Stimulated activated CD8-positive, alpha-beta memory T cell treated with anti-CD3 and anti-CD28 coated beads, Interleukin-4, amount 100 ng/mL, for 4 hours (primary cell): ENCODE data around the gene SNCG.
"Not testable (repeated sequence)": the region's sequence is repeated elsewhere in the genome, so short reads cannot be mapped to it uniquely, and the experiment has no call there.

ENCODE experiments used
- DNase-seq, 2 donors: peaks; one replicate each; pipeline ENCODE4 v3.0.0-alpha.2; 2020; ENCODE audit warnings: low read depth in 2 of 2, low spot score in 1 of 2

SNCG gene

GRCh38 chr10:86944907-86945306 is 13.5 kb upstream of the SNCG start:
- DNase-seq: no peak

DNA sequence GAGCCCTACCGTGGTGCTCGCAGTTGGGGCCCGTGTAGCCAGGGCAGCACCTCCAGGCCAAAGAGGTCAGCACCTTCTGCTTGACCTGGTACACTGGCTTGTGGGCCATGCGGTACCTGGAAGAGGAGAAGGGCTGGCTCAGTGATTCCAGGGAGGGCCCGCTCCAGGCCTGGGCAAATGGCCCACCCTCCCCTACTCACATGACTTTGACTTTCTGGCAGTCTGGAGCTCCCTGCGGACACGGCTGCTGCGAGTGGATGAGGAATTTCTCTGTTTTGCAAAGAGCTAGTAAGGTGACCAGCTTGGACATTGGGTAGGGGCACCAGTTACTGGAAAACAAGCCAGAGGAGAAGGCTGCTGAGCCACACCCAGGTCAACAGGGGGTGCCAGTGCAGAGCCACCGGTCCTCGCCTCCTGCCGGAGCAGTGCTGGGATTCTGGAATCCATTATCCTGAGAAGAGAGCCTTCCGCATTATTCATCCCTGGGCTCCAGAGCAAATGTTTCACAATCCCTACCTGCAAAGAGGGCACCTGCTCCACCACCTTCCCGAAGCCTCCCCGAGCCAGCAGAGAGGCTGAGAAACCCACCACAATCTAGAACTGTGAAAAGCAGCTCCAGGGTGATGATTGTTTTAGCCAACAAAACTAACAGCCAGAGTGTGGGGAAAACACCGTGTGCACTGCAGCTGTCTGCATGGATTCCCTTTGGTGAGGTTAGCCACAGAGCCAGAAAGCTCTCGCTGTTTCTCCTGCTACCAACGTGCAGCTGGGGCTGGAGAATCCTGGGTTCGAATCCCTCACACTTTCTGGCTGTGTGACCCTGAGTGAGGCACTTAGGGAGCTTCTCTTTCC is 12.8 kb upstream of the SNCG start:
- no peak for DNase-seq

DNA sequence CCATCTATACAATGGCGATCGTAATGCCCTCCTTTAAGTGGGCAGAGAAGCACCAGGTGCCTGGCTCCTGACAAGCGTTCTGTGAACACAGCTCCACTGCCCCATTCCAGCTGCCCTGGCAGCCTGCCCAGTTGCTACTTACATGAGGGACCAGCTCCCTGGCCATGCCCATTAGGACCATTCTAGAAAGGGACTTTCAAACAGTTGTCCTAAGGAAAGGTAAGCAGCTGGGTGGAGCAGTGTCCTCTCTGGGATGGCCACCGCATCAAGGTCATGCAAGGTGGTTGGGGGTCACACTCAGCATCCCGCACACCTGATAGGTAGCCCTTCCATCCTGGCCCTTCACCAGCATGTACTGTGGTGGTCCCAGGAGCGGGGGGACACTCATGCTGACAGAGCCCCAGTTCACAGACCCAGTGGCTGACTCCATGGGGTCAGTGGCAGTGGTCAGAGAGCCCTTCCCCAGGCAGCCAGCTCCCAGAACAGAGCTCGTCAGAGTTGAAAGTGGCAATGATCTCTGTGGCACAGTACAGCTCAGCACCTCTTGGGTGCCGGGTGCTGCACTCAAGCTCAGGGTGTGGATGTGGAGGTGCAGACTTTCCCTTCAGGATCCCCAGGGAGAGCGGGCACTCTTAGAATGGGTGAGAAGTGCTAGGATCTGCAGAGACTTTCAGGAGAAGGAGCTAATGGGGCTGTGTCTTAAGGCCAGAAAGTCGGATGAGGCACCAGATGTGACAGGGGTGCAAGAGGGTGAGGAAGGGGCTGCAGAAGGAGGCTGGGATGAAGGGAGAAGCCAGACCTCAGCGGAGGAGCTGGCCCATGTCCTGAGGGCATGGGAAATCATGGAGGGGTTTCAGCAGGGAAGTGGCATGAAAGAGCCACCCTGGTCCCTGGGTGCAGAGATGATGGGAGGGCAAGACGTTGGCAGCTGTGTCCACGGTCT is 11.9 kb upstream of the SNCG start:
- no peak for DNase-seq

GRCh38 chr10:86947806-86948205 is 10.6 kb upstream of the SNCG start:
- DNase-seq: not testable (repeated sequence)

GRCh38 chr10:86950349-86950748 is 8.1 kb upstream of the SNCG start:
- no peak for DNase-seq

DNA sequence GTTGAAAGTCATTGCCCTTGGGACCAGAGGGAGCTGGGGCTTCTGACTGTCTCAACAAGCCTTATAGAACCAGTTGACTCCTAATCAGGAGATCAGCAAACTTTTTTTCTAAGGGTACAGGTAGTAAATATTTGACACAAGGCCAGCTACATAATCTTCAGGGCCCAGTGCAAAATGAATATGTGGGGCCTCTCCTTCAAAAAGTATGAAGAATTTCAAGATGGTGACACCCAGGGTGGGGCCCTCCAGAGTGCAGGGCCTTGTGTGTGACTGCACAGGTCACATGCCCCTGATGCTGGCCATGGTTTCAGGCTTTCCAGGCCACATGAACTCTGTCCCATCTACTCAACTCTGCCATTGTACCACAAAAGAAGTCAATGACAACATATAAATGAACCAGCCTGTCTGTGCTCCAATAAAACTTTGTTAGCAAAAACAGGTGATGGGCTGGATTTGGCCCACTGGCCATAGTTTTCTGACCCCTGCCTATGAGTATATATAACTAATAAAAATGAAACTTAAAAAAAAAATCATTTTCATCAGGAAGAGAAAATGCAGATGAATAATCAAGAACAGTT is 7.1 kb upstream of the SNCG start:
- DNase-seq: no peak

DNA sequence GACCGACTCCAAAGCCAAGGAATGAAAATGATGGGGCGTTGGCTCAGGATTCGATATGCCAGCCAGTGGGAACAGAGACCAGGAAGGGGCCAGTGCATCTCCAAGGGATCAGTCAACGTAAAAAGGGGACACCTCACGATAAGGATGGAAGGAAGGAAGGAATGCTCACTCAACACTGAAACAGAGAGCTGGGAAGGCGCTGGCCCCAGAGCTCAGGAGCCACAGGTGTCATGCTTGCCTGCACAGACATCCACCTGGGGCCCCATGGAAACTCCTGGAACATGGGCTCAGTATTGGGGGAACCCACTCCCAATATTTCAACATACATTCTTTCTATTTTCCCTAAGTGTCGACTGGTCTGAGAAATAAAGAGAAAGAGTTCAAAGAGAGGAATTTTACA is 6.3 kb upstream of the SNCG start:
- no peak for DNase-seq

- DNase-seq: not testable (repeated sequence)
Observed at GRCh38 chr10:86952697-86953096, 5.7 kb upstream of the SNCG start.

DNA sequence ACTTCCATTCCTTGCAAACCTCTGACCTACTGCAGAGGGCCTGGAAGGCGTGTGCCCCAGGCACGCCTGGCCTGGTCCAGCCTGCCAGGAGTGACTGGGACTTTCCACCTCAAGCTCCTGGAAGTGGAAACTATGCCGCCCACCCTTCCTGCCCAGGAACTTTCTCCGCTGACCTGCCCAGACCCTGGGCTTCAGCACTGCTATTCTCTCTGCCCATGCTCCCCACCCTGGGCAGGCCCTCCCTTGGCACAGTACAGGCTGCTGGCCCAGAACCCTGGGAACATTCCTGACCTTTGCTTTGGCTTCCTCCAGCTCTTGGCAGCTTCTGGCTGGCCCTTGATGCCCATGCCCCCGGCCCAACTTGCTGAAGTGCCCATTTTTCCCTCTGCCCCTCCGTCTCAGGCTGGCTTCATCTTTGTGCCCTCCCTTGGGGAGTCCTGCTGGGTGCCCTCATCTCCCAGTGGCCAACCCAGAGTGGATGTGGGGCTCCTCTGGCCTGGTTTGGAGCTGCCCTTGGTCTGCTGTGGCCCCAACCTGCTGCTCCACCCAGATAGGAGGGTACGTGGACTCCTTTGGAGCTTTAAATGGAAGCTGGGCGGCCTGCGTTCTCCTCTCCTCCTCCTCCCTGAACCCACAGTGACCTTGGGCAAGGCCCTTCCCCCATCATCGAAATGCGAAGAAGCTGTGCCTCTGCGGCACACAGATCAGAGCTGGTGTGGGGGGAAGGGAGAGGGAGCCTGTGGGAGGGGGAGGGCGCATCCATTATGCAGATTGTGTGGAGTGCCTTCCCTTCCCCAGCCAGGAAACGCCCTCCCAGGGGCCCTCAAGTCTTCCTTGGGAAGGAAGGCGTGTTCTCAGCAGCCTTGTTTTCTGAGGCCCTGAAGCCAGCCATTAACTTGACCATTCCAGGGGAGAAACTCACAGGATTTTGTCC is 4.4 kb upstream of the SNCG start:
- no peak for DNase-seq

- no peak for DNase-seq
Observed at GRCh38 chr10:86954681-86955500, 3.5 kb upstream of the SNCG start.

- no peak for DNase-seq
Observed at GRCh38 chr10:86955501-86956194, 2.8 kb upstream of the SNCG start.

DNA sequence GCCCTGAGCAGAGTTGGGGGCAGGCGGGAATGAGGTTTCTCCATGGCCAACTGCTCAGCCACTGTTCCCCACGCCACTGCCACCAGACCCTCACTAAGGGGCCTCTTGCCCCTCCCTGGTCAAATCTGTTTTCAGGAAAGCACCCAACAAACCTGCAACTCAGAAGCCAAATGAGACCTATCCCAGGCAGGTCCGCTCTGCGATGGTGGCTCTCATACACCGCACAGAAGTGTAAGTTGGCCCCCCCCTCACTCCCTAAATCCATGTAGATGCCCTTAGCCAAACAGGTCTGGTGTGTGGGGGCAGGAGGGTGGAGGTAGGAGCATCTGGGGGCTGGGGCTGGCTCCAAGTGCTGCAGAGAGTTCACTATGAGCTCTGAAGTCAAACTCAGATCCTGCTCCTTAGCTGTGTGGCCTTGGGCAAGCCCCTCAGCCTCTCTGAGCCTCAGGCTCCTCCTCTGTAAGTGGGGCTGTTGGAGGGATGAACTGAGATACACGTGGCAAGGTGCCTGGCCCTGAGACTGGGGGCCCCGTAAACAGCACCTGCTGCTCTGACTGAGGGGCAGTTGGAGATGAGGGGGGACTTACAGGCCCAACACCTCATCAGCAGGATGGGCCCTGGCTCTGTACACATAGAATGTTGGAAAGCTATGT is 2.1 kb upstream of the SNCG start:
- DNase-seq: no peak

DNA sequence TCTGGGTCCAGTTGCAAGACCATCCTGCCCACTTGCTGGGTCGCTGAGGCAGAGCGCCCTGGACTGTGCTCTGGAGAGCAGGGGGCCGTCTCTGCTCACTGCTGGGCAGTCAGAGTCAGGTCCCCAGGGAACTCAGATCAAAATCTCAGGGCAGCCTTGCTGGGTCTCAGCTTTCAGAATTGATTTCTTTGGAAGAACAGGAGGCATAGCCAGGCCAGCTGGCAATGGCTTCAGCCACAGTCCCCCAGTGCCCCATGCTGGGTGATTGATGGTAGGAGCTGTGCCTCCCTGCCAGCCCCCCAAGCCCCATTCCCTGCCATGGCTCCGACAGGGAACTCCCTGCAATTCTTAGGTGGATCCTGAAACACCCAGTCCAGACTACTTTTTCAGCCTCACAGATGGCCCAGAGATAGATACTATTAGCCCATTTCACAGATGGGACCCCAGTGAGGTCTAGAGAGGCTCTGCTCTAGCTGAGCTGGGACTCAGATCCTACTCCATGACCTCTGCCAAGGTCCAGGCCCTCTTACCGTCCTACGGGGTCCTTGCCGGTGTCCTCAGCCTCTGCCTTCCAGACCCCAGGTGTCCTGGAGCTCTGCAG is 1.5 kb upstream of the SNCG start:
- DNase-seq: no peak

DNA sequence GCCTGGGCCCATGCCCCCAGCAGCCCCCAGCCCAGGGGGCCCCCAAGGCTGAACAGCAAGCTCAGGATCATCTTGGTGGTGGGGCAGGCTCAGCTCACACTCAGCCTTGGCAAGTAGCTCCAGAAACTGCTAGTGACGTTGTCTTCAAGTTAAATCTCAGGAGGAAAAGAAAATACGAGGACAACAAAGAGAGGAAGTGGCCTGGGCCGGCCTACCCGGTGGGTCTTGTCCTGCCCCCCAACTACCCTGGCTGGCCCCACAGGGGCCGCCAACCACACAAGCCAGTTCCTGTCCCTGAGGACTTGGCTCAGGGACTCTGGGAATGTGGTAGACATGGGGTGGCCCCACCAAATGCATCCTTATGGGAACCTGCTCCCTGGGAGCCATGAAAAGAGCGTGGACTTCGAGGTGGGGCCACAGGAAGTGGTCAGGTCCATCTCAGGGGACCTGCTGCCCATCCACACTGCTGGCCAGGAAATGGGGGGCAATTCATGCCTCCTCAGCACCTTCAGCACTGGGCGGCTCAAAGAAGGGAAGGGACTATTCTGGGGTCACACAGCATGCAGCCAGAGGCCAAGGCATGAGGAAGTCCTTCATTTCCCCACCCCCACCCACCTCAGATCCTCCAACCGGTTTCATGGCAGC is 806 bp upstream of the SNCG start, which contains the start of gene MMRN2:
TSS of gene MMRN2 (minus strand) at position 145 of the 645 bp plus-strand sequence. CDS start at position 71, 74 bp downstream.
- DNase-seq: no peak

DNA sequence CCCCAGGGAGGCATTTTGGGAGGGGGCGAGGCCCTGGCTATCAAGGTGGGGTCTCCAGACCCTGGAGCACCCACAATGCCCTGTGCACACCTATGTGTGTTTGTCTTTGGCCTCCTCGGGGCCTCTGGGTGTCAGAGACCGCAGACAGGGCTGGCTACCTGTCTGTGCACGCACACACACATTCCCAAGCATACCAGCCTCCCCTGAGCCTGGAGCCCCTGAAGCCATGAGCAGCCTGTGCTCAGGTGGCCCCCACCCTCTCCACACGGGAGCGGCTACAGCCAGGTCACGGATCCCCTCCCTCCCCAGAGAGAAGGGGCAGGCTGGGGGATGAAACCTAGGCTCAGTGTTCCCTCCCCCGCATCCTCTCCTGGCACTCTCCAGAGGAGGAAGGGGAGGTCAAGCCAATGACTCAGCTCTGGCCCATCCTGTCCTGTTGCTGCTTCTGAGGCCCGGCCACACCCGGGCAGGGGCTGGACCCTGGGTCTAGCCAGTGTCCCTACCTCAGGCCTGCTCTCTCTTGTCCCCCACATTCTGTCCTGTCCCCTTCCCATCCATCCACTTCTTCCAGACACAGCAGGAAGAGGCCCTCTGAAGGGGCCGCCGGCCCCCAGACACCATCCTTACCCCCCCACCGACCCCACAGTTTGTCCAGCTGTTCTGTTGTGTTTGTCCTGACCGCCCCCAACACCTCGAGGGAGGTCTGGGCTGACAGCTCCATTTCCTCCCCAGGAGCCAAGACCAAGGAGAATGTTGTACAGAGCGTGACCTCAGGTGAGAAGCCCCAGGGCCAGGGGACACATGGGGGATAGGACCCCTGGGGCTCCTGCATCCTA is 720 bp downstream of the SNCG start:
- no peak for DNase-seq

DNA sequence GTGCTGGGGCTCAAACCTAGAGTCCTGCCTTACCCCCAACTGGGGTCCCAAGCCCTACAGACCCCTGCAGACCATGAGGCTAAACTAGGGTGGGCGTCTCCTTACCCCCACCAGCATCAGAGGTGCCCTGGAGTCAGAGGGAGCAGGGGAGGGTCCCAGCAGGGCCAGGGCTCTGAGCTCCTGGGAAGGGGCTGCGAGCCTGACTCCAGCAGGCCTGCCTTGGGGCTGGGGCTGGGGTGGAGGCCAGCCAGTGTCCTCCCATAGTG is 1.3 kb downstream of the SNCG start:
- no peak for DNase-seq
